Activated T-cell treated with anti-CD3 and anti-CD28 coated beads, Interleukin-2, amount 50 U/mL, for 48 hours (primary cell): ENCODE measurements around the gene CDK11B.

ENCODE experiments used
- DNase-seq, 2 experiments: peaks; one replicate each; pipeline ENCODE4 v3.0.0-alpha.2; 2020

Gene CDK11B

DNA sequence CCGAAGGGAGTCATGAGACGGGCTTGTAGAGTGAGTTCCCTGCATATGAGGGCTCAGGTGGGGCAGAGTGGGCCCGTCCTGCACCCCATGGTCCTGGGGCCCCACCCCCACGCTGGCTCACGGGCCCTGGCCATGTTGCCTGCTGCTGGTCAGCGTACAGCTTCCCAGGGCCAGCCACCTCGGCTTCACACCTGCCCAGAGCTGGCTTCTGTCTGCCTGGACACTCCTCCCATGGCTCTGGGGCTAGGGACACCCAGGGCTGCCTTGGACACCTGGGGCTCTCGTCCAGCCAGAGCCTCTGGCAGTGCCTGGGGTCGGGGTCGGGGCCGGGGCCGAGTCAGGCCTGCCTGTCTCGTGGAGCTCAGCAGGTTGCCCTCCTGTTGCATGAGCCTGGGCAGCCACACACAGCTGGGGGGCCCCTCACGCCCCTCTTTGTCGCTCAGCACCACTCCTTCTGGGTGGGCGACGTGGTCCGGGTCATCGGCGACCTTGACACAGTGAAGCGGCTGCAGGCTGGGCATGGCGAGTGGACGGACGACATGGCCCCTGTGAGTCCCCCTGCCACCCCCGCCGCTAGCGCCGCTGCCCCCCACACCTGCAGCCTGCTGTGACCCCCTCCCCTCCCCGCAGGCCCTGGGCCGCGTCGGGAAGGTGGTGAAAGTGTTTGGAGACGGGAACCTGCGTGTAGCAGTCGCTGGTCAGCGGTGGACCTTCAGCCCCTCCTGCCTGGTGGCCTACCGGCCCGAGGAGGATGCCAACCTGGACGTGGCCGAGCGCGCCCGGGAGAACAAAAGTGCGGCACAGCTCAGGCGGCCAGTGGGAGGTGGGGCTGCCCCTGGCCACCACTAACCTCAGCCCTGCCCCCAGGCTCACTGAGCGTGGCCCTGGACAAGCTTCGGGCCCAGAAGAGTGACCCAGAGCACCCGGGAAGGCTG lies 32.3 kb downstream of the CDK11B start:
- DNase-seq, result peak in 1 of 2 experiments; percentile 19

DNA sequence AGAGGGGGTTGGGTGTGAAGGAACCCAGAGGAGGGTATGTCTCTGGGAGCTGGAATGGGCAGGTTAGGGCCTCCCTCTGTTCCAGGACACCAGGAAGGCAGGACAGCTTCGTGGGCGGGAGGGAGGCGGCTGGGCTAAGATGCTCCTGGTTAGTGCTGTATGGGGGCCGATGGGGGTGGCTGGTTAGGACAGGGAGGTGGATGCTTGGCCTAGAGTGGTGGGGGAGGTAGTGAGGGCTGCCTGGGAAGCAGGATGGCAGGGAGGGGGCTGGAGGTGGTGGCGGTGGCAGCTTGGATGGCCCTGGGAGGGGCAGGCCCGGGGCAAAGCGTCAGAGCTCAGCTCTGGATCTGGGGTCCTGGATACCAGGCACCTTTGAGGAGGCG lies 33.0 kb downstream of the CDK11B start:
- no peak for DNase-seq

DNA sequence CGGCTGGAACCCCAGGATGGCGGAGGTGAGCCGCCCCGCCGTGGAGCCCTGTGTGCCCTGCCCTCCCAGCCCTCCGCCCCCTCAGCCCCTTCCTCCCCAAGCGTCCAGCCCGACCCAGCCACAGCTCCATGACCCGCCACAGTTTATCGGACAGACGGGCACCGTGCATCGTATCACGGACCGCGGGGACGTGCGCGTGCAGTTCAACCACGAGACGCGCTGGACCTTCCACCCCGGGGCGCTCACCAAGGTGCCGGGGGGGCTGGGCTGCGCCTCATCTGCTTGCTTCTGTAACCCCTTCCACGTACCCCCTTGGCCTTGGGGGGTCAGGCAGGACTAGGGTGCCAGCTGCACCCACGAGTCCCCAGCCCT lies 33.4 kb downstream of the CDK11B start:
- DNase-seq, result no peak

DNA sequence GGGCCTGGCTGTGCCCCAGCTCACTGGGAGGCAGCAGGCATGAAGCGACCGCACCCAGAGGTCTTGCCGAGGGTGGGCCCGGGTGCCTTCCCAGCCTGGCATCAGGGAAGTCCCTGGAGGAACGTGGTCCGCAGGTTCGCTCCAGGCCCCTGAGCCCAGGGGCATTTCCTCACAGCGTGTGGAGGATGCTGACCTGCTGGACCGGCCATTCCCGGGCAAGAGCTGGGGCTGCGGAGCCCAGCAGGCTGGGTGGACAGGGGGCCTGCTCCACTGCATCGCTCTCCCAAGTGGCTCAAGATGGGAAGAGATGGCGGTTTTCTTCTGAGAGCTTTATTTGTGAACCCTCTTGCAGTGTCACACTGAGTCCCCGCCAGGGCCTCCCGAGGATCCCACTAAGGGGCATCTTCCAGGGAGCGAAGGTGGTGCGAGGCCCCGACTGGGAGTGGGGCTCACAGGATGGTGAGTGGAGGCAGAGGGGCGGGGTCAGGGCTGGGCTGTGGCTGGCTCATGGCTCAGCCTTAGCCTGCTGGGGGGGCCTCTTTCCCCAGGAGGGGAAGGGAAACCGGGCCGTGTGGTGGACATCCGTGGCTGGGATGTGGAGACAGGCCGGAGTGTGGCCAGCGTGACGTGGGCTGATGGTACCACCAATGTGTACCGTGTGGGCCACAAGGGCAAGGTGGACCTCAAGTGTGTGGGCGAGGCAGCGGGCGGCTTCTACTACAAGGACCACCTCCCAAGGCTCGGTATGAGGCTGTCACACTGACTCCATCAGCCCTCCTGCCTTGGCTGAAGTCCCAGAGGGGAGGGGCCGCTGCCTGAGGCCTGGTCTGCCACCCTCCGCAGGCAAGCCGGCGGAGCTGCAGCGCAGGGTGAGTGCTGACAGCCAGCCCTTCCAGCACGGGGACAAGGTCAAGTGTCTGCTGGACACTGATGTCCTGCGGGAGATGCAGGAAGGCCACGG lies 34.1 kb downstream of the CDK11B start:
- peak in 1 of 2 experiments; percentile 18 for DNase-seq

DNA sequence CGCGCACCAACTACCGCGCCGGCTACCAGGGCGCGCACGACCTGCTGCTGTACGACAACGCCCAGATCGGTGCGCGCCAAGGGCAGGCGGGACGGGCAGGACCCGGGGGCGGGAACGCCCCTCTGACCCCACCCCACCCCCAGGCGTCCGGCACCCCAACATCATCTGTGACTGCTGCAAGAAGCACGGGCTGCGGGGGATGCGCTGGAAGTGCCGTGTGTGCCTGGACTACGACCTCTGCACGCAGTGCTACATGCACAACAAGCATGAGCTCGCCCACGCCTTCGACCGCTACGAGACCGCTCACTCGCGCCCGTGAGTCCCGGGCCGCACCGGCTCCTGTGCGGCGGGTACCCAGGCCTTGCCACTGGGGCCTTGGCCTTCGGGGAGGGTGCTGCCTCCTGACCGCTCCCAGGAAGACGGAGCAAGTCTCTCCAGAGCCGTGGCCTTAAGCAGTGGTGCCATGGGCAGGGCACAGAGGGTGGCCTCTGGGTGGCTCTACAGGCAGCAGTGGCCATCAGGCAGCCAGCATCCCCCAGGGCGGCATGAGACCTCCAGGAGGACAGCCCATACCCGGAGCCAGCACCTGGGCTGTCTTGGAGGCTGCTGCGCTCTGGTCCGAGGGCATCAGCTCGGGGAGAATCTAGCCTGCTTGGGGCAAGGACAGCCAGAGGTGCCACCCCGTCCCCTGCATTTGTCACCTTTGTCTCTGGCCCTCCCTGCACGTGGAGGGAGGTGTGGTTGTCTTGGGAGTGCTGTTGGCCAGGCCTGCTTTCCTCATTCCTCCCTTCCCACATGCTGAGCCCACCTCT lies 35.0 kb downstream of the CDK11B start:
- peak in 1 of 2 experiments; percentile 18 for DNase-seq

DNA sequence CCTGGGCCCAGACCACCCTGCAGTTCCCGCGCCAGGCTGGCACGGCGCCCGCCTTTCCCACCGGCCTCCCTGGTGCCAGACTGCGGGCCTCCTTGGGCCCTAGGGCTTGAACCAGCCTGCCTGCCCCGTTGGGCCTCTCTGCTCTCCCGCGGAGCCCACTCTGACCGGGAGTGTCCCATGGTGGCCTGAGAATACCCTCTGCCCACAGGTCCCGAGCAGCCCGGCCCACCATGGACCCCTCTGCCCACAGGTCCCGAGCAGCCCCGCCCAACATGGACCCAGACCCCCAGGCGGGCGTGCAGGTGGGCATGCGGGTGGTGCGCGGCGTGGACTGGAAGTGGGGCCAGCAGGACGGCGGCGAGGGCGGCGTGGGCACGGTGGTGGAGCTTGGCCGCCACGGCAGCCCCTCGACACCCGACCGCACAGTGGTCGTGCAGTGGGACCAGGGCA lies 35.6 kb downstream of the CDK11B start:
- no peak for DNase-seq

DNA sequence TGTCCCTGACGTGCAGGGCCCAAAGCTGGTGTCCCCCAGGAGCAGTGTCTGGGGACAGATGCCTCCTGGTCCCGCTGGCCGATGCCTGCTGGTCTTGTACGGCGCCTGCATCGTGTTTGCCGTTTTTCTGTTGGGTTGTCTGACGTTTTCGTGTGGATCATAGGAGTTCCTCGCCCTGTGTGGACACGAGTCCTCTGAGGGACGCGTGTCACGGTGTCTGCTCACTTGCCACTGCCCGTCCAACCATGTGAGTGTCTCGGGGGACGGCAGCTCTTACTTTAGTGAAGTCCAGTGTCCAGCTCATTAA lies 36.1 kb downstream of the CDK11B start:
- DNase-seq, result no peak

DNA sequence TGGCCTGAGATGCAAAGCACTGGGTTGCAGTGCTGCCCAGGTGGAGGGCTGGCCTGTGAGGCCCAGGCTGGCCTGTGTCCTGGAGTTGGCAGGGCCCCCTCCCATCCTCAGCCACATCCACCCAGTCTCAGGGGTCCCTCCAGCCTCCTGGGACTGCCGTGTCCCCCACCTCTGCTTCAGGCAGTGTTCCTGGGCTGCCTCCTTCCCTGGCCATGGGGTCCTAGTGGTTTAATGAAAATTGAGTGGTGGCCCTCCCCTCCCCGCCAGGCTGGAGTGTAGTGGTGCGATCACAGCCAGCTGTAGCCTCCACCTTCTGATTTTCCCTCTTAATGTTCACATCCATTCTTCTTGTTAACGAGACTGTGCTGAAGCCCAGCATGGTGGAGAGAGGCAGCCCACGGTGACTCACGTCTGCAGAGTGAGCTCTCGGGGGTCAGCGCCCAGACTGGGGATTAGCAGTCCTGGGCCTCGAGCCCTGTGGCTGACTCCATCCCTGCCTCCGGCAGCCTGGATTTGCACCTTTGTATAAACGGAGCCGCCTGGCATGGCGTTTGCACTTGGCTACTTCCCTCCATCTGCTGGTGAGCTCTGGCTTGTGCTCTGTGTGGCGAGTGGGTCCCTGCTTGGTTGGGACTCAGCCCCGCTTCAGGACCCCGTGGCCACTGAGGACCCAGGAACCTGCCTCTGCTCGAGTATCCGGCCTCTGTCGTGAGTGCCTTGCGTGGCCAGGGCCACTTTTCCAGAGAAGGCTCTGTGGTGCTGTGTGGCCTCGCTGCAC lies 36.6 kb downstream of the CDK11B start:
- peak in 1 of 2 experiments; percentile 23 for DNase-seq

DNA sequence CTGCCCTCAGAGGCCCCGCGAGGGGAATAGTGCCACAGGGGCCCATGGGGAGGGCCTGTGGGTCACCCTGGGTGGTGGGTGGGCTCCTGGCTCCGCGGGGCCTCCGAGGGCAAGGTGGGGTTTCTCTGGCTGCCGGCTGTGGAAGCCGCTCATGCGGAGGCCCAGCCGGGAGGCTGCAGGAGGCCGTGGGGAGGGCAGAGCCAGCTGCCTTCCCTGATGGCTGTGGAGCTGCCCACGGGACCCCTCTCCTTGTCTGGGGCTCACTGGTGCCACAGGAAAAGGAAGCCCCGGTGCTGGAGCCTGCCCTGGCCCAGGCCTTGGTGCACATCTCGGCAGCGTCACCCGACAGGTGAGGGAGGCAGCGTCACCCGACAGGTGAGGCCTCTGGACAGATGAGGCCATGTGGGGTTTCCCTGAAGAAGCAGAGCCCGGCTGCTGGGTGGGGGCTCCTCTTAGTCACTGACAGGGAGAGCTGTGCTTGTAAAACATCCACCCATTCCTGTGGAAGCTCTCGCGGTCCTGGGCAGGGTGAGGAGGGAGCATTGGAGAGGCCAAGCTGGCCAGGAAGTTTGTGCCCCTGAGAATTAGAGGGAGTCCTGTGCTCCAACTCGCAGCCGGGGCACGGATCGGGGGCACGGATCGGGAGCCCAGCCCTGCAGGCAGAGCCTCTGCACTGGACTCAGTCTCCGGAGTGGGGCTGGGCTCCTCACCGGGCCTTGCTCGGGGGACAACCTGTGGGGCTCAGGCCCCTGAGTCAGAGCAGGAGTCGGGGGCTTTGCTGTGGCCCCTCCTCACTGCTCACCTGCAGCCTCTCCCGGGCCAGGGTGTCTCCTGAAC lies 37.4 kb downstream of the CDK11B start:
- no peak for DNase-seq

DNA sequence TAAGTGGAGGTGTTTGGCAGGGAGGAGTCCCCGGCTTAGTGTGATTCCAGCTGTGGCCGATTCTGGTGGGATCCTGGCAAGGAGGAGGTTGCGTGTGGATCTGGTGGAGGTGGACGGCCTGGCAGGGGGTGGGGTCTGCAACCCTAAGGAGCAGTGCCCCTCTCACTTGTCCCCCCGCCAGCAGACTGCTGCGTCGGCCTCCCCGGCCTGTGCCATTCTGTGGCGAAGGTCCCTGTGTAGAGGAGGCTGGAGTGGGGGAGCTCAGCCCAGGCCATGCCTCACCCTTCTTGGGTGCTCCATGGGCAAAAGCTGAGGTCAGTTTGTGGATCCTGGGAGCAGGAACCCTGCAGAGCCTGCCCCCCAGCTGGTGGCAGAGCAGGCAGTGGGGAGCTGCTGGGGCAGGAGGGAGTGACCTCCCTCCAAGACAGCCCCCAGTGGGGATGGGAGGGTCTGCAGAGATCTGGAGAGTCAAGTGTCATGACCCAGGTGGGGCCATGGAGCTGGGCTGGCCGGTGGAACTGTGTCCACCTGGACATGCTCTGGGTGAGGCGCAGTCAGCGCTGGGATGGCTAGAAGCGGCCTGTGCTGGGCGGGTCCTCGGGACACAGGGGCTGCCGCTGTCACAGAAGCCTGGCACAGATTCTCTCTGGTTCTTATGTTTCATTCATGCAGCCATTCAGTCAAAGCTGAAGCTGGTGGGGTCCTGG lies 38.2 kb downstream of the CDK11B start:
- peak in 1 of 2 experiments; percentile 19 for DNase-seq

DNA sequence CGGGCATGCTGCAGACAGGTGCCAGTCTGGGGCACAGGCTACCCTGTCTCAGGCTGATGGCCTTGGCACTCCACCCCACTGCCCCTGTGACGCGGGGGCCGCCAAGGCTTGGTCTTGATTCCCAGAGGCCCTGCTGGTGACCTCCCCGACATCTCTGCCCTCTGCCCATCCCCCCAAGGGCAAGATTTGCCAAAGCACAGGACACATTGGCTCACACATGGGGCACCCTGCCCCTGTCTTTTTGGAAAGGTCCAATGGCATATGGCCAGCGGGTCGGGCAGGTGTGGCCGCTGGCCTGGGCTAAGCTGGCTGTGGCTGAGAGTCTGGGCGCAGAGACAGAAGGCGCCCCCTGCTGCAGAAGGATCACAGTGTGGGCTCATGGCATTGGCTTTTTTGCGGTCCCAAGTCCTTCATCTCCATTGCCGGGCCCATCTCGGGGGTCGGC lies 38.9 kb downstream of the CDK11B start:
- DNase-seq, result peak; percentile 19 to 37

DNA sequence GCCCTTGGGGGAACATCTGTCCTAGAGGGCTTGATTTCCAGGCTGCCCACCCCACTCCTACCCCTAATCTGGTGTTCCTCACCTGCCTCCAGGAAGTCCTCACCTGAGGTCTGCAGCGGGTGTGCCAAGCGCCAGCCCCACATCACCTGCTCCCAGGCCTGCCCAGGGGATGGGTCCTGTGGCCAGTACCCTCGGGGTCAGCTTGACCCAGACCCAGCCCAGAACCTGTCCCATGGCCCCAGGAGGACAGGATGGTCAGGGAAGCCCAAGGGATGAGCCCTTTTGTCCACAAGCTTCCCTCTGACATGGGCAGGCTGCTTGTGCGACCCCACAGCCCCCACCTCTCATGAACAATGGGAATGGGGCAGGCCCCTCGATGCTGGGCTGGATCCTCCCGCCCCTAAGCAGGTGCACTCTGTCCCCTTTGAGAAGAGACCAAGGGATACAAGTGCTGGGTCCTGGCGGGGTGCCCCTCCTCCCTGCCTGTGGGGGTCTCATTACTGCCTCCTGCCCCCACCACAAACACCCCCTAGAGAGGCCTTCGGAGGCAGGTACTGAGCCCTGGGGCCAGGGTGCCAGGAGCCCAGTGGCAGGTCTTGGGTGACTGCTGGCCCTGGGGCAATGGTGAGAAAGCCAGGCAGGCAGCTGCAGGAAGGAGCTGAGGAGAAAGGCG lies 40.3 kb downstream of the CDK11B start:
- no peak for DNase-seq

DNA sequence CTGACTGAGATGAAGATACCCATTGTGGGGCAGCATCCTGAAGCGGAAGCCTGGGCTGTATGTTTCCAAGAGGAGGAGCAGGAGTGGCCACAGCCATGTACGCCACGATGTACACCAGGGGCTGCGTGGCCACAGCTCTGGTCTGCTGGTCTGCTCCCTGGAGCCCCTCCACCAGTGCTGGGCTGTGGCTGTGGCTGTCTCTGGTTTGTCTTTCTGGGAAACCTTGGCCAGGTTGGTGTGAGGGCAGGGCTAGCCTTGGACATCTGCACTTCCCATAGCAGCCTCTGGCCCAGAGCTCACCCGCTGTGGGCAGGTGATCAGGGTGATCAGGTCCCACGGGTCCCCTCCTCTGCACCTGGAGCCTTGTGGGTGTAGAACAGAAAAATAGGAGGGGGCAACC lies 40.9 kb downstream of the CDK11B start:
- DNase-seq, result no peak

DNA sequence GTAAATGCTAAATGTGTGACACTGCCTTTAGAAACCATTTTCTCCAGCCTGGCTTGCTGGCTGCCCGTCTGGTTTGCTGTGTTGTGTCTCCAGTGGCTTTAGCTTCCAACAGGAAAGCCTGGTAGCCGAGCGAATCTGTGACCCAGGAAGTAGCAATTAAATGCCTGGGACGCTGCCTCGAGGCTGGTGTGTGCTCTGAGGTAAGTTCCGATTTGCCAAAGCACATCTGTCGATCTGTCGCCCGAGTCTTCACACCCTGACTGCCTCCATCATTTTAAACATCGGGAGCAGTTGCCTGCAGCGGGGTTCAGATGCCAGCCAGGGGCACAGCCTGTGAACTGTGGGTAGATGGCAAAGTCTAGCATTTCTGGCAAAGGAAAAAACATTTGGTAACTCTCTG lies 41.3 kb downstream of the CDK11B start:
- DNase-seq, result no peak

DNA sequence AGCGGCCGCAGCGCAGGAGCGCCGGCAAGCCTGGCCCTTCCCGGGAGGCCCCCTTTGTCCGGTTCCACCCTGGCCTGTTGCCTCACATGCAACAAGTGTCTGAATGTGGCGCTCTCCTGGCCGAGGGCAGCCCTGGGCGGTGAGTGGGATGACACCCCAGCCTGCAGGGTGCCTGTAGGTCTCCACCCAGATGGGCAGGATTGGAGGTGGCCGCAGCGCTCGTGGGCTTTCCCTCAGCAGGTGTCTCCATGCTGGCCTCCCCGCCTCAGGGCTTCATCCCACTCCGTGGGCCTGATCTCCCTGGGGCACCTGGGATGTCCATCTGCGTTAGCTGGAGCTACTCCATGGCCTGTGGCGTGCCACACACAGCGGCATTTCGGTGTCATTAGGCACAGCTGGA lies 42.0 kb downstream of the CDK11B start:
- DNase-seq, result peak in 1 of 2 experiments; percentile 16

DNA sequence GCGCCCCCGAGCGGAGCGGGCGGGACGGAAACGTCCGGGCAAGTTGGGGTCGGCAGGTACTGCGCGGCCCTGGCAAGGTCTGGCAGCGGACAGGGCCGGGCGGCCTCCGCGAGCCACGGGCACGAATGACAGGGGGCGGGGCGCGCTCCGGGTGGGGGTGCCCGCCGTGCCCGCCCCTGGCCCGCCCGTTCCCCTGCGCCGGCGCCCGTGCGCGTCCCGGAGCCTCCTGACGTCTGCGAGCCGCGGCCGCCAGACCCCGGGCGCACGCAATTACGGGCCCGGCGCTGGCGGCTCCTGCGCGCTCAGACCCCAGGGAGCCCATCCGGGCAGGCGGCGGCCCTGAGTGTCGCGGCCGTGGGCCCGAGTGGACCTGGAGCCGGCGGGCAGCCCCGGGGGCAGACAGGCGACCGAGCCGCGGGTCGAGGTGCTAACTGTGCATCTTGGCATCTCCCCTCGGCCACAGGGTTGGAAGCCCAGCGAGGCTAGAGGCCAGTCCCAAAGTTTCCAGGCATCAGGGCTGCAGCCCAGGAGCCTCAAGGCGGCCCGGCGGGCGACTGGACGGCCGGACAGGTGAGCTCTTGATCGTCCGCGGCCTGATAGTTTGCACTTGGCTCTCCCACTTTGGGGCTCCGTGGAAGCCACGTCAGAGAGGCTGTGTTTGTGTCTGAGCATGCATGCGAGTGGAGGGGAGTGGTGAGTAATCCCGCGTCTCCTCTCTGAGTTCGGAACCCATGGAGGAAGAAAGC lies 42.6 kb downstream of the CDK11B start:
- no peak for DNase-seq

DNA sequence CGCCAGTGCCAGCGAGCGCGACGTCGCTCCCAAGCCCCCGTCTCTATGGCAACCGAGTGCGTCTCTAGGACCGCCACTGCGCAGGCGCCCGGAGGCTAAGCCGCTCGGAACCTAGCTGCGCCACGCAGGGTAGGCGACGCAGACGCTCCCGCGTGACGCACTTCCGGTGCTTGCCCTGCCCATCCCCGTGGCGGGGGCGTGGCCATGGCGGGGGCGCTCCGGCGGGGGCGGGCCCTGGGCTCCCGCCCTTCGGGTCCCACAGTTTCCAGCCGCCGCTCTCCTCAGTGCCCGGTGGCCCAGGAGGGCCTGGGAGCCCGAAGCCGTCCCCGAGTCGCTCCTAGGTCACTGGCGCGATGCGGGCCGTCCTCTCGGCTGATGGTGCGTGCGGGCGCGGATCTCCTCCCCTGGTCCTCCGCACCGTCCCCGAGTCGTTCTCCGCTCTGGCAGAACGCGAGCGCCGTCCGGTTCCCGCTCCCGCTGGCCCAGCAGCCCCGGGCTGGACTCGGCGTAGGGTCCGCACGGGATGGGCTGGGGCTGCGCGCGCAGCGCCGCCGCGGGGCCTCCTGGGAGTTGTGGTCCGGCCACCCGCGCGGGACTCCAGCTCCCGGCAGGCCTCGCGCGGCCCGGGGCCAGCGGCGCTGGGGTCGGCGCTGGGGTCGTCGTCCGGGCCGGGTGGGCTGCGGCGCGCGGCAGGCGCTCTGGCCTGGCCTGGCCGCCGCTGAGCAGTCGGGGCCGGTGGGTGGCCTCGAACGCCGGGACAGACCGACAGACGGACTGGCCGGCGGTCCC lies 43.4 kb downstream of the CDK11B start, which contains the start of gene MIB2:
Gene MIB2 (plus strand): TSS at position 245 of the 789 bp plus-strand sequence. CDS start 7,953 bp downstream, outside the sequence.
- peak; percentile 97 to 98 for DNase-seq

DNA sequence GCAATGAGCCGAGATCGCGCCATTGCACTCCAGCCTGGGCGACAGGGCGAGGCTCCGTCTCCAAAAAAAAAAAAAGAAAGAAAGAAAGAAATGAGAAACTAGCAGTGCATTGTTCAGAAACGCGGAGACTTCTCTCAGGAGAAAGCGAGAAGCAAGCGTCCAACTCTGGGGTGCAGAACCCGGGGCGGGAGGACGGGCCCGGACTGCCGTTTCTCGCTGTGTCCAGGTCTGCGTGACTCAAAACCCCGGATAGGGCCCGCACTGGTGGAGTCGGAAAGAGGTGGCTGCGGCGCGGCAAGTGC lies 43.9 kb downstream of the CDK11B start:
- no peak for DNase-seq
